ENCODE results near the gene UTP4. TPM values are rescaled to one million over a fixed set of nuclear protein-coding genes. Genes with fewer than 3 reads are reported as not detected.
"Not testable (repeated sequence)": the region's sequence is repeated elsewhere in the genome, so short reads cannot be mapped to it uniquely, and the experiment has no call there.

The UTP4 gene
- polyA plus RNA-seq, 1 donor = 27.1 TPM

DNA sequence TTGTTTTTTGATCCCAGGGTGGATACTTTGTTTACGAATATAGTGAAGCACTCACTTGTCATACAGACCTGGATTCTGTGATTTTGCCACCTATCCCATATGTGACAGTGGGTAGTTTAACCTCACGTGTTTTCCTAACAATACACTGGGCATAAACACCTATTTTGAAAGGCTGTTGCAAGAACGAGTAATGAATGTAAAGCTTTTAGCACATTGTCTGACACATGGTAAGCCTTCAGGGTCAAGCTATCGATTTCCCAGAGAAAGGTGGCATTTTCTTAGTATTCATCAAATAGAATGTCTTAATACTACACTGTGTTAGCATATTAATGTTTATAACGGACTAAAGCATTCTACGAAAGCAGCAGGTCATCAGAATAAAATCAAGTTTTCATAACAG is 2.0 kb upstream of the UTP4 start:
- DNase-seq = no peak
- Histone ChIP-seq H3K27ac (ENCODE audit: low read length) (no peak overlapping the region), H3K9me3 (ENCODE audit: control insufficient read depth, low read depth, low read length) (no peaks in the 10 kb centered on the region), H3K4me1 (ENCODE audit: control insufficient read depth, insufficient read depth, low read length) (peaks cover 3% of the 10 kb centered on the region), H3K27me3 (ENCODE audit: control insufficient read depth, insufficient read depth, low read length) (no peaks in the 10 kb centered on the region), H3K36me3 (ENCODE audit: control insufficient read depth, insufficient read depth, low read length) (peaks cover 6% of the 10 kb centered on the region), H3K4me3 (ENCODE audit: low read length) (no peak overlapping the region)
- 82% methylated on average over 2 of the region's 6 CpGs for WGBS (ENCODE audit: insufficient coverage, low lambda C conversion rate)

GRCh38 chr16:69131167-69131838 is 1.1 kb upstream of the UTP4 start:
- Histone ChIP-seq H3K9me3 (ENCODE audit: control insufficient read depth, low read depth, low read length) (no peaks in the 10 kb centered on the region), H3K27me3 (ENCODE audit: control insufficient read depth, insufficient read depth, low read length) (no peaks in the 10 kb centered on the region), H3K36me3 (ENCODE audit: control insufficient read depth, insufficient read depth, low read length) (peaks cover 9% of the 10 kb centered on the region), H3K27ac (ENCODE audit: low read length) (peak overlapping the region; percentile 94), H3K4me3 (ENCODE audit: low read length) (peak overlapping the region; percentile 99), H3K4me1 (ENCODE audit: control insufficient read depth, insufficient read depth, low read length) (peaks cover 3% of the 10 kb centered on the region)
- WGBS (ENCODE audit: insufficient coverage, low lambda C conversion rate) = 4% methylated on average over 5 of the region's 15 CpGs
- DNase-seq = no peak

DNA sequence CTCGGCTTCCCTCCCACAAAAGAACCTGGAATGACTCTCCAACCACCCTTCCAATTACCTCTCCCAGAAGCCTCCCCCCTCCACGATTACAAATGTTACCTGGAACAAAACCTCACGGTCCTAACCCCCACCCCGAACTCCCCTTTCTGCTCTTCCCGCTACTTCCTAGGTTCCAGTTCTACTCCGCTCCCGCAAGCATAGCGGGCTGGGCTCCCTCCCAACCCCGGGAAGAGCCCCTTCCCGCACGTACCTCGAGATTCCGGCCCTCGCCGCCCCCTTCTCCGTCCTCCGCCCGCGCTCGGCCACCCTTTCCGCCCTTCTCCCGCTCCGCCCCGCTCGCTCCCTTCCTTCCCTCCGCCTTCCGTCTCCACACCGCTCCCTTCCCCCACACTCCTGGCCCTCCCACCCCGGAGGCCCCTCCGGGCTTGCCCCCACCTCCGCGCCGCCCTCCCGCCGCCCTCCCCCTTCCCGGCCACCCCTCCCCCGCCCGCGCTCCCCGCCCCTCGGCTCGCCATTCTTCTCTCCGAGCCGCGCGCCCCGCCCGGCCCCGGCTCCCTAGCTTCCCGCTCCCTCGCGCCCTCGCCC is 518 bp upstream of the UTP4 start:
- H3K4me3 ChIP-seq (ENCODE audit: low read length) = peak overlapping the region; percentile 99
- peak; percentile 84 to 90 for DNase-seq
- WGBS (ENCODE audit: insufficient coverage, low lambda C conversion rate) = no CpG with 5 or more reads among the region's 53 CpGs
- peaks cover 3% of the 10 kb centered on the region for H3K4me1 ChIP-seq (ENCODE audit: control insufficient read depth, insufficient read depth, low read length)
- H3K36me3 ChIP-seq (ENCODE audit: control insufficient read depth, insufficient read depth, low read length) = peaks cover 12% of the 10 kb centered on the region
- H3K27ac ChIP-seq (ENCODE audit: low read length) = peak overlapping the region; percentile 94
- no peaks in the 10 kb centered on the region for H3K9me3 ChIP-seq (ENCODE audit: control insufficient read depth, low read depth, low read length)
- no peaks in the 10 kb centered on the region for H3K27me3 ChIP-seq (ENCODE audit: control insufficient read depth, insufficient read depth, low read length)

GRCh38 chr16:69133373-69133954 is 1.0 kb downstream of the UTP4 start:
- Histone ChIP-seq H3K9me3 (ENCODE audit: control insufficient read depth, low read depth, low read length) (no peaks in the 10 kb centered on the region), H3K36me3 (ENCODE audit: control insufficient read depth, insufficient read depth, low read length) (peaks cover 23% of the 10 kb centered on the region), H3K27me3 (ENCODE audit: control insufficient read depth, insufficient read depth, low read length) (no peaks in the 10 kb centered on the region), H3K4me3 (ENCODE audit: low read length) (peak overlapping the region; percentile 93), H3K27ac (ENCODE audit: low read length) (no peak overlapping the region), H3K4me1 (ENCODE audit: control insufficient read depth, insufficient read depth, low read length) (peaks cover 3% of the 10 kb centered on the region)
- WGBS (ENCODE audit: insufficient coverage, low lambda C conversion rate) = no CpG with 5 or more reads among the region's 5 CpGs
- peak in 1 of 2 donors; percentile 11 for DNase-seq

- WGBS (ENCODE audit: insufficient coverage, low lambda C conversion rate) = no CpG with 5 or more reads among the region's 2 CpGs
- H3K36me3 ChIP-seq (ENCODE audit: control insufficient read depth, insufficient read depth, low read length) = peaks cover 54% of the 10 kb centered on the region
- no peak overlapping the region for H3K4me3 ChIP-seq (ENCODE audit: low read length)
- H3K27me3 ChIP-seq (ENCODE audit: control insufficient read depth, insufficient read depth, low read length) = no peaks in the 10 kb centered on the region
- DNase-seq = no peak
- H3K9me3 ChIP-seq (ENCODE audit: control insufficient read depth, low read depth, low read length) = no peaks in the 10 kb centered on the region
- peaks cover 3% of the 10 kb centered on the region for H3K4me1 ChIP-seq (ENCODE audit: control insufficient read depth, insufficient read depth, low read length)
- no peak overlapping the region for H3K27ac ChIP-seq (ENCODE audit: low read length)
Observed at GRCh38 chr16:69138608-69139007, 6.2 kb downstream of the UTP4 start.

DNA sequence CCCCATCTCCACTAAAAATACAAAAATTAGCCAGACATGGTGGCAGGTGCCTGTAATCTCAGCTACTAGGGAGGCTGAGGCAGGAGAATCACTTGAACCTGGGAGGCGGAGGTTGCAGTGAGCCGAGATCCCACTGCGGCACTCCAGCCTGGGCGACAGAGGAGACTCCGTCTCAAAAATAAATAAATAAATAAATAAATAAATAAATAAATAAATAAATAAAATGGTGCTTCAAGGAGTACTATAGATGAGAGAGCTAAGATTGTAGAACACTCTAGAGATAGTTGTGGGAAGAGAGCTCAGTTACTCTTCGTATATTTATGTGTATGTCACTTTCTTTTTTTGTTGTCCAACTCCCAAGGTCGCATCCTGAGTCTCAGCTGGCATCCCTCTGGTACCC is 7.0 kb downstream of the UTP4 start:
- no CpG with 5 or more reads among the region's 7 CpGs for WGBS (ENCODE audit: insufficient coverage, low lambda C conversion rate)
- peaks cover 60% of the 10 kb centered on the region for H3K36me3 ChIP-seq (ENCODE audit: control insufficient read depth, insufficient read depth, low read length)

GRCh38 chr16:69141014-69141413 is 8.6 kb downstream of the UTP4 start:
- no peak for DNase-seq
- no peak overlapping the region for H3K4me3 ChIP-seq (ENCODE audit: low read length)
- no peaks in the 10 kb centered on the region for H3K9me3 ChIP-seq (ENCODE audit: control insufficient read depth, low read depth, low read length)
- whole genome bisulfite sequencing (ENCODE audit: insufficient coverage, low lambda C conversion rate) = 95% methylated on average over 2 of the region's 5 CpGs
- H3K27ac ChIP-seq (ENCODE audit: low read length) = no peak overlapping the region
- H3K4me1 ChIP-seq (ENCODE audit: control insufficient read depth, insufficient read depth, low read length) = no peaks in the 10 kb centered on the region
- peaks cover 64% of the 10 kb centered on the region for H3K36me3 ChIP-seq (ENCODE audit: control insufficient read depth, insufficient read depth, low read length)
- no peaks in the 10 kb centered on the region for H3K27me3 ChIP-seq (ENCODE audit: control insufficient read depth, insufficient read depth, low read length)

More for the DNA sequence above, 7.0 kb downstream of the UTP4 start:
- not testable (repeated sequence) for H3K4me3 ChIP-seq (ENCODE audit: low read length); H3K27me3 ChIP-seq (ENCODE audit: control insufficient read depth, insufficient read depth, low read length); H3K4me1 ChIP-seq (ENCODE audit: control insufficient read depth, insufficient read depth, low read length); DNase-seq; H3K9me3 ChIP-seq (ENCODE audit: control insufficient read depth, low read depth, low read length); H3K27ac ChIP-seq (ENCODE audit: low read length)

GRCh38 chr16:69141936-69142335 is 9.5 kb downstream of the UTP4 start:
- no peak for DNase-seq
- Histone ChIP-seq H3K4me3 (ENCODE audit: low read length) (no peak overlapping the region), H3K4me1 (ENCODE audit: control insufficient read depth, insufficient read depth, low read length) (no peaks in the 10 kb centered on the region), H3K27me3 (ENCODE audit: control insufficient read depth, insufficient read depth, low read length) (no peaks in the 10 kb centered on the region), H3K9me3 (ENCODE audit: control insufficient read depth, low read depth, low read length) (no peaks in the 10 kb centered on the region), H3K36me3 (ENCODE audit: control insufficient read depth, insufficient read depth, low read length) (peaks cover 57% of the 10 kb centered on the region), H3K27ac (ENCODE audit: low read length) (no peak overlapping the region)
- WGBS (ENCODE audit: insufficient coverage, low lambda C conversion rate) = no CpG with 5 or more reads among the region's 4 CpGs

- Histone ChIP-seq H3K36me3 (ENCODE audit: control insufficient read depth, insufficient read depth, low read length) (peaks cover 48% of the 10 kb centered on the region), H3K4me3 (ENCODE audit: low read length) (no peak overlapping the region), H3K27ac (ENCODE audit: low read length) (no peak overlapping the region), H3K27me3 (ENCODE audit: control insufficient read depth, insufficient read depth, low read length) (no peaks in the 10 kb centered on the region), H3K4me1 (ENCODE audit: control insufficient read depth, insufficient read depth, low read length) (no peaks in the 10 kb centered on the region), H3K9me3 (ENCODE audit: control insufficient read depth, low read depth, low read length) (no peaks in the 10 kb centered on the region)
- no peak for DNase-seq
- WGBS (ENCODE audit: insufficient coverage, low lambda C conversion rate) = 100% methylated on average over 1 of the region's 11 CpGs
Observed at GRCh38 chr16:69143116-69143515, 10.7 kb downstream of the UTP4 start.

DNA sequence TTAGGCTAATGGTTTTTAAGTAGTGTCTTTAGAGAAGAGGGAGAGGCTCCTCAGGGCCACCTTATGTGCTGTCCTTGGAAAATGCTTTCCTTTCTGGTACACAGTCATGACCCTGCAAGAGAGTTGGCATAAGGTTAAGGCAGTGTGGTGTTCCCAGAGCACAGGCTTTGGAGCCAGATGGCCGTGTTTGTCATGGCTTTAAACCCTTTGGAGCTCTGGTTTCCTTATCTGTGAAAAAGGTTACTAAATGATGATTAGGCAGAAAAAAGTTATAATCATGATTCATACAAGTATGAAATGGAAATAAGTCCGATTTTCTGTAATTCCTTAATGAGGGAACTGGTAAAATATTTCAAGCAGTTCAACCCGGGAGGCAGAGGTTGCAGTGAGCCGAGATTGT is 13.2 kb downstream of the UTP4 start:
- H3K9me3 ChIP-seq (ENCODE audit: control insufficient read depth, low read depth, low read length) = no peaks in the 10 kb centered on the region
- no peaks in the 10 kb centered on the region for H3K4me1 ChIP-seq (ENCODE audit: control insufficient read depth, insufficient read depth, low read length)
- 75% methylated on average over 3 of the region's 4 CpGs for WGBS (ENCODE audit: insufficient coverage, low lambda C conversion rate)
- no peak overlapping the region for H3K4me3 ChIP-seq (ENCODE audit: low read length)
- no peak for DNase-seq
- peaks cover 46% of the 10 kb centered on the region for H3K36me3 ChIP-seq (ENCODE audit: control insufficient read depth, insufficient read depth, low read length)
- no peak overlapping the region for H3K27ac ChIP-seq (ENCODE audit: low read length)
- H3K27me3 ChIP-seq (ENCODE audit: control insufficient read depth, insufficient read depth, low read length) = no peaks in the 10 kb centered on the region

Measured in large intestine (tissue), 3 donors.